ENCODE measurements around the gene MACROD2. TPM values are rescaled to one million over a fixed set of nuclear protein-coding genes. Genes with fewer than 3 reads are reported as not detected.

The MACROD2 gene
- total RNA-seq, 1 donor from 2014 or later: 3.5 TPM

DNA sequence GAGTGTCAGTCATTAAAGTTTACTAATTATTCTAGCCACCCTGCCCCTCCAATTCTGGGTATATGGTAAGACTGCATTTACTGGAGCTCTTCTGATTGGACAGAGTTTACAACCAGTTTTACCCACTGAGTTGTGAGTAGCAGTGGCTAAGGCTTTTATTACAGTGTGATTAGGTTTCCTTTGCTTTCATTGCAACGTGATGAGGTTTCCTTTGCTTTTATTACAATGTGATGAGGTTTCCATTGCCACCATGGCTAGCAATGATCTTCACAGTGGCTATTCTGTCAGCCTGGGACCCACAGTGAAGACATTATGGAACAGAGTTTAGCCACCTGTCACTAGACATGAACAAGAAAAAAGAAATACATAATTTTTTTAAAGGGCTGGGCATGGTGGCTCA lies 1052.3 kb downstream of the MACROD2 start:
- intact Hi-C loops (cut with DNase I): no loop called here
- no peak overlapping the region for H3K4me3 ChIP-seq
- no peaks in the 10 kb centered on the region for H3K4me1 ChIP-seq
- no peaks in the 10 kb centered on the region for H3K9me3 ChIP-seq
- no peaks in the 10 kb centered on the region for H3K27me3 ChIP-seq
- TF ChIP-seq, protein P1, sequence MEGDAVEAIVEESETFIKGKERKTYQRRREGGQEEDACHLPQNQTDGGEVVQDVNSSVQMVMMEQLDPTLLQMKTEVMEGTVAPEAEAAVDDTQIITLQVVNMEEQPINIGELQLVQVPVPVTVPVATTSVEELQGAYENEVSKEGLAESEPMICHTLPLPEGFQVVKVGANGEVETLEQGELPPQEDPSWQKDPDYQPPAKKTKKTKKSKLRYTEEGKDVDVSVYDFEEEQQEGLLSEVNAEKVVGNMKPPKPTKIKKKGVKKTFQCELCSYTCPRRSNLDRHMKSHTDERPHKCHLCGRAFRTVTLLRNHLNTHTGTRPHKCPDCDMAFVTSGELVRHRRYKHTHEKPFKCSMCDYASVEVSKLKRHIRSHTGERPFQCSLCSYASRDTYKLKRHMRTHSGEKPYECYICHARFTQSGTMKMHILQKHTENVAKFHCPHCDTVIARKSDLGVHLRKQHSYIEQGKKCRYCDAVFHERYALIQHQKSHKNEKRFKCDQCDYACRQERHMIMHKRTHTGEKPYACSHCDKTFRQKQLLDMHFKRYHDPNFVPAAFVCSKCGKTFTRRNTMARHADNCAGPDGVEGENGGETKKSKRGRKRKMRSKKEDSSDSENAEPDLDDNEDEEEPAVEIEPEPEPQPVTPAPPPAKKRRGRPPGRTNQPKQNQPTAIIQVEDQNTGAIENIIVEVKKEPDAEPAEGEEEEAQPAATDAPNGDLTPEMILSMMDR (IDR thresholded peaks at IDR 0.05): no peak
- no peak for DNase-seq (ENCODE audit: low spot score in 2 of 2)
- H3K27ac ChIP-seq: no peak overlapping the region
- H3K36me3 ChIP-seq: no peaks in the 10 kb centered on the region

DNA sequence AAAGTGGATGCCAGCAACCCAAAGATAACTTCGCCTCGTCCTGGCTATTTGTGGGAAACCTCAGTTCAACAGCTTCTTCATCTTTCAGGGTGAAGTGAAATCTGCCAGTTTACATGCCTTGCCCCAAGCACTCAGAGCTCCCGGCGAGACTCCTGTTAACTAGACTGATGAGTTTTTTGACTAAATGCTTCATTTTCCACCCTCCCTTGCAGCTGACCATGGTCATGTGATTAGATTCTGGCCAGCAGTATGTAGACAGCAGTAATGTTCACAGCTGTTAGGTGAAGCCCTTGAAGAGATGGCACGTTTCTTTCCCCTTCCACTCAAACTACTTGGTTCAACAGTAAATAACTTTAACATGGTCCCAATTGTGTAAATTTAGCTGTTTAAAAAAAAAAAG lies 1060.9 kb downstream of the MACROD2 start:
- Histone ChIP-seq H3K27ac (no peak overlapping the region), H3K4me1 (no peaks in the 10 kb centered on the region), H3K9me3 (no peaks in the 10 kb centered on the region), H3K27me3 (no peaks in the 10 kb centered on the region), H3K4me3 (no peak overlapping the region), H3K36me3 (no peaks in the 10 kb centered on the region)
- TF ChIP-seq, protein P1 (IDR thresholded peaks at IDR 0.05): no peak
- intact Hi-C loops (cut with DNase I): no loop called here
- DNase-seq (ENCODE audit: low spot score in 2 of 2): no peak

DNA sequence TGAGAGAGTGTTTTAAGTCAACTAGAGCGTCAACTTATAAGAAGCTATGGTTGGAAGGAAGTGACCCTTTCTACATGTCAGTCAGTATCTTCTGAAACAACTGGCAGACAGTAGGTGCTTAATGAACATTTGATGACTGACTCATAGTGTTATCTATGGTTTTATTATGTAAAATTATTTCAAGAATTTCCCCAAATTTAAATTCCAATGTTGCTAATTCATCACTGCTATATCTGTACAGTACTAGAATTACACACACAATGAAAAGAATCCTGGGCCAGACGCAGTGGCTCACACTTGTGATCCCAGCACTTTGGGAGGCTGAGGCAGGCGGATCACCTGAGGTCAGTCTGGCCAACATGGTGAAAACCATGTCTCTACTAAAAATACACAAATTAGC lies 1063.5 kb downstream of the MACROD2 start:
- no peak for DNase-seq (ENCODE audit: low spot score in 2 of 2)
- Histone ChIP-seq H3K36me3 (no peaks in the 10 kb centered on the region), H3K4me1 (no peaks in the 10 kb centered on the region), H3K27me3 (no peaks in the 10 kb centered on the region), H3K27ac (no peak overlapping the region), H3K9me3 (no peaks in the 10 kb centered on the region), H3K4me3 (no peak overlapping the region)
- TF ChIP-seq, protein P1 (IDR thresholded peaks at IDR 0.05): no peak
- intact Hi-C loops (cut with DNase I): no loop called here

DNA sequence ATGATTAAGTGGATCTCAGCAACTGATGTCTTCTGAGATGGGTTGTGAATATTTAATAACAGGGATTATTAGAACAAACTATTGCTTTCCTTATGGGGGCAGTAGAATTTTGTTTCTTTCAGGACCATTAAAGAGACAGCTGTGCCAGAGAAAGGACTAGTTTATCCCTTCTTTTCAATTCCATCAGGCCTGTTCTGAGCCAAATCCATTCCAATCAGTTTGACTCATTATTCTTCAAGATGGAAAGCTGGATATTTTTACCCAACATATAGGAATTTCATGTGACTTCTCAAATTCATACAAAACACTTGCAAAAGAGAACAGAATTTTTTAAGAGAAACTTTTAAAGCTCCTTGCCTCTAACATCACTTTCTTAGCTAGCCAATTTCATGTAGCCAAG lies 1064.1 kb downstream of the MACROD2 start:
- Histone ChIP-seq H3K9me3 (no peaks in the 10 kb centered on the region), H3K27ac (no peak overlapping the region), H3K4me1 (no peaks in the 10 kb centered on the region), H3K36me3 (no peaks in the 10 kb centered on the region), H3K27me3 (no peaks in the 10 kb centered on the region), H3K4me3 (no peak overlapping the region)
- TF ChIP-seq, protein P1 (IDR thresholded peaks at IDR 0.05): no peak
- no peak for DNase-seq (ENCODE audit: low spot score in 2 of 2)
- intact Hi-C loops (cut with DNase I): no loop called here

DNA sequence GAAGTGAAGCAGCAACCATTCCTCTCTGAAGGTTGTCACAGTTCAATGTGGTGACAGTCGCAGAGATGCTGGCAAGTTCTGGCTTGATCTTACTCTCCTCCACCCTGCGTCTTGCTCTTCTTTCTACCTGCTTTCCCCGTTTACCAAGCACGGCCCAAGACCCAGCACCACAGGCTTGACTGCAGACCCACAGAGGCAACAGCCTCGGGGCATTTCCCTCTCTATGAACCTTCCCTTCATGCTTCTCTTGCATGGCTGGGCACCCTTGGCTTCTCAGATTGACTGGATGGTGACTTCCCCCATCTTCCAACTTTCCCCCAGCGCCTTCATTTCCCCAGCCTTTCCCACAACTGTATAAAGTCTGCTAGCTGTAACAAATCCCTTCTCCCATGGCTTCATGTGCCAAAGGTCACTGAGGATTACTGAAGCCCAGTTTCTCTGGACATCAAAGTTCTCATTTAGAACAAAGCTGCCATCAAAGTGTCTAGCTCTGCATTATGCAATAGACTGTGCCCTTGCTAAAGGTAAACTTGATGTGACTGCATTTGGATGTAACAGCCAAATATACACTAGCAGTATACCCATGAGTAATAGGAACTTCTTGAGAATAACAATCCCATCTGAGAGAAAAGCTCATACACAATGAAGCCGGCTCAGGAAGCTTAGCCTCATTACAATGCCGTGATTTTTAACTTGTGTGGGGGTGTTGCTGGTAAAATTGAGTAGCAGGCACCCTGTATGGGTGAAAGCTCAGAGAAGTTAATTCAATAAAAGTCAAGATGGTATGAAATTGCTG lies 1065.1 kb downstream of the MACROD2 start:
- TF ChIP-seq, protein P1 (IDR thresholded peaks at IDR 0.05): no peak
- no peaks in the 10 kb centered on the region for H3K27me3 ChIP-seq
- intact Hi-C loops (cut with DNase I): no loop called here
- DNase-seq (ENCODE audit: low spot score in 2 of 2): no peak
- H3K9me3 ChIP-seq: no peaks in the 10 kb centered on the region
- H3K4me3 ChIP-seq: no peak overlapping the region
- H3K4me1 ChIP-seq: no peaks in the 10 kb centered on the region
- no peaks in the 10 kb centered on the region for H3K36me3 ChIP-seq
- no peak overlapping the region for H3K27ac ChIP-seq
